Parathyroid adenoma (tissue), 2 donors: ENCODE measurements around the gene DPYSL3.

ENCODE experiments used
- H2AFZ ChIP-seq: fragments of 300-600 bp; sonication (generic); one replicate; pipeline ENCODE4 v1.7.0; 2017; ENCODE audit warnings: antibody characterized with exemption, mild to moderate bottlenecking
- H3K27ac ChIP-seq: fragments of 300-600 bp; sonication (generic); one replicate; pipeline ENCODE4 v1.7.0; 2017
- H3K27me3 ChIP-seq: fragments of 300-600 bp; sonication (generic); one replicate; pipeline ENCODE4 v1.7.0; 2017; ENCODE audit warnings: low read length; ENCODE audit not compliant: control insufficient read depth, insufficient read depth
- H3K36me3 ChIP-seq: fragments of 300-600 bp; sonication (generic); one replicate; pipeline ENCODE4 v1.7.0; 2017; ENCODE audit warnings: low read length; ENCODE audit not compliant: control insufficient read depth, insufficient read depth
- H3K4me1 ChIP-seq: fragments of 300-600 bp; sonication (generic); one replicate; pipeline ENCODE4 v1.7.0; 2017; ENCODE audit warnings: control low read depth
- H3K4me2 ChIP-seq: fragments of 300-600 bp; sonication (generic); one replicate; pipeline ENCODE4 v1.7.0; 2017; ENCODE audit warnings: low read length
- H3K4me3 ChIP-seq: fragments of 300-600 bp; sonication (generic); one replicate; pipeline ENCODE4 v1.7.0; 2017; ENCODE audit warnings: low read depth, low read length
- H3K79me2 ChIP-seq: fragments of 300-600 bp; sonication (generic); one replicate; pipeline ENCODE4 v1.7.0; 2017; ENCODE audit warnings: control low read depth
- H3K9ac ChIP-seq: fragments of 300-600 bp; sonication (generic); one replicate; pipeline ENCODE4 v1.7.0; 2017; ENCODE audit warnings: mild to moderate bottlenecking
- H3K9me3 ChIP-seq: fragments of 300-600 bp; sonication (generic); one replicate; pipeline ENCODE4 v1.7.0; 2017; ENCODE audit warnings: low read length; ENCODE audit not compliant: control insufficient read depth
- TF ChIP-seq, protein P1 (sequence below): fragments of 300-600 bp; sonication (generic); IDR thresholded peaks from one replicate; pipeline ENCODE4 v1.7.0; 2017; ENCODE audit warnings: antibody characterized with exemption, mild to moderate bottlenecking
- donor health status: primary hyperparathyroidism.

Gene DPYSL3

DNA sequence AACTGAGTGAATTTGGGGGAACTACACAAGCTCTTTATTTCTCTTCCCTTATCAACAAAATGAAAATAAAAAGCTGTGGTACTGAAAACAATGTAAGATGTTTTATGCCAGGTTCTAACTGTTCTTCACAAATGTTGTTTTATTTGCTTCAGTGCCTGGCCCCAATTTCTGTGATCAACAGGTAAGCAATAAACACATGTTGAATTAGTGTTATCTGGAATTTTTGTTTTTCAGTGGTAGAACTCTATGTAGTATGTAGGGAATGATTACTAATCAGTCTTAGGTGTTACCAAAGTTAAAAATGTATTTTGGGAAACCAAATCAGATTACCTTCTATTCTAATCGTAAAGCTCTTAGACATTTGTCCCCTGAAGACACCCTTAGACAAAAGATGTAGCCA is 7.5 kb upstream of the DPYSL3 start:
- H3K9me3 ChIP-seq: no peaks in the 10 kb centered on the region
- H3K4me3 ChIP-seq: no peak overlapping the region
- no peaks in the 10 kb centered on the region for H3K79me2 ChIP-seq
- H3K9ac ChIP-seq: no peak overlapping the region
- no peak overlapping the region for H2AFZ ChIP-seq
- H3K4me1 ChIP-seq: no peaks in the 10 kb centered on the region
- no peak overlapping the region for H3K27ac ChIP-seq
- H3K27me3 ChIP-seq: no peaks in the 10 kb centered on the region
- TF ChIP-seq, protein P1, sequence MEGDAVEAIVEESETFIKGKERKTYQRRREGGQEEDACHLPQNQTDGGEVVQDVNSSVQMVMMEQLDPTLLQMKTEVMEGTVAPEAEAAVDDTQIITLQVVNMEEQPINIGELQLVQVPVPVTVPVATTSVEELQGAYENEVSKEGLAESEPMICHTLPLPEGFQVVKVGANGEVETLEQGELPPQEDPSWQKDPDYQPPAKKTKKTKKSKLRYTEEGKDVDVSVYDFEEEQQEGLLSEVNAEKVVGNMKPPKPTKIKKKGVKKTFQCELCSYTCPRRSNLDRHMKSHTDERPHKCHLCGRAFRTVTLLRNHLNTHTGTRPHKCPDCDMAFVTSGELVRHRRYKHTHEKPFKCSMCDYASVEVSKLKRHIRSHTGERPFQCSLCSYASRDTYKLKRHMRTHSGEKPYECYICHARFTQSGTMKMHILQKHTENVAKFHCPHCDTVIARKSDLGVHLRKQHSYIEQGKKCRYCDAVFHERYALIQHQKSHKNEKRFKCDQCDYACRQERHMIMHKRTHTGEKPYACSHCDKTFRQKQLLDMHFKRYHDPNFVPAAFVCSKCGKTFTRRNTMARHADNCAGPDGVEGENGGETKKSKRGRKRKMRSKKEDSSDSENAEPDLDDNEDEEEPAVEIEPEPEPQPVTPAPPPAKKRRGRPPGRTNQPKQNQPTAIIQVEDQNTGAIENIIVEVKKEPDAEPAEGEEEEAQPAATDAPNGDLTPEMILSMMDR: no peak
- H3K36me3 ChIP-seq: no peaks in the 10 kb centered on the region
- H3K4me2 ChIP-seq: no peak overlapping the region

DNA sequence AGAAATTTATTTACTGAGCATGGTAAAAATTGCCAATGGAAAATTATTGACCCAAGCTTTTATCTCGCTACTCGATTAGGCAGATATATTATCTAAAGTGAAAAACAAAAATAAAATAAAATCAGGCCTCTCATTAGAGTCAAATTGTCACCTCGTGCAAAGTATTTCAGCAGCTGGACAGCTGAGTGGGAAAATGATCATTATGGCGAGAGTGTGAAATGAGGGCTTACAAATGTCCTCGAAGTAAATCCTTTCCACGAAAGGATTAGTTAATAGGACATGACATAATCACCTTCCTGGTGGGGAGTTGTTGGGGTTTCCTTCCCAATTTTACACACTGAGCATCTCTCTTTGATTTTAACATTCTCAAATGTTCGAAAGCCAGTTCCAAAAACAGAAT is 5.4 kb upstream of the DPYSL3 start:
- Histone ChIP-seq H2AFZ (no peak overlapping the region), H3K4me2 (no peak overlapping the region), H3K79me2 (no peaks in the 10 kb centered on the region), H3K9ac (no peak overlapping the region), H3K9me3 (no peaks in the 10 kb centered on the region), H3K36me3 (no peaks in the 10 kb centered on the region), H3K27ac (no peak overlapping the region), H3K4me3 (no peak overlapping the region), H3K4me1 (no peaks in the 10 kb centered on the region), H3K27me3 (no peaks in the 10 kb centered on the region)
- TF ChIP-seq, protein P1: no peak

DNA sequence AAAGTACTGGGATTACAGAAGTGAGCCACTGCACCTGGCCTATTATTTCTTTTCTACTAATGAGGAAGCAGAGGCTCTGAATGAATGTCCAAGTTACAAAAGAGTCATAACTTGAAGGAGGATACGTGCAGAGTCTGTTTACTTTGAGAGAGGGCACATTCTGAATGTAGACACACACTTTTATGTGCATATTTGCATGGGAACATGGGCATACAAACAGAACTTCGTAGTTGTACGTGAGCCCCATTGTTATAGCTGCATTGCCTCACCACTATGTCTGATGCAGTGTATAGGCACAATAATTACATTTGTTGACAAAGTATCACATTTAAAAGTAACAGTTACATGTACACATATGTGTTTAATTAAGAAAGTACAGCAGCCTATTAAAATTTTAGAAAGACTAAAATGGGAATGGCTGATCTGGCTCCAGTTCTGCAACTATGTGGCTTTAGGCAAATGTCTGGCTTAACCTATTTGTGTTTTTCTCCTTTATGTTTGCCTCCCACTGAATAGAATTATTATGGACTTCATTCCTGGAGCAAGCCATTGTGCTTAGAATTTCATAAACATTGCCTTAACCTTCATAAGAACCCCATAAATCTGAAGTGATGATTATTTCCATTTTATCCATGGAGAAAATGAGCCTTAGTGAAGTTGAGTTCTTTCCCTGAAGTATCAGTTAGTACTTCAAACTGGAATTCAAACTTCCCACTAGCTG is 3.0 kb upstream of the DPYSL3 start:
- TF ChIP-seq, protein P1: no peak
- no peak overlapping the region for H3K4me2 ChIP-seq
- H3K27ac ChIP-seq: no peak overlapping the region
- H3K4me3 ChIP-seq: no peak overlapping the region
- no peaks in the 10 kb centered on the region for H3K36me3 ChIP-seq
- H2AFZ ChIP-seq: no peak overlapping the region
- no peaks in the 10 kb centered on the region for H3K9me3 ChIP-seq
- H3K79me2 ChIP-seq: no peaks in the 10 kb centered on the region
- H3K9ac ChIP-seq: no peak overlapping the region
- H3K27me3 ChIP-seq: no peaks in the 10 kb centered on the region
- no peaks in the 10 kb centered on the region for H3K4me1 ChIP-seq

DNA sequence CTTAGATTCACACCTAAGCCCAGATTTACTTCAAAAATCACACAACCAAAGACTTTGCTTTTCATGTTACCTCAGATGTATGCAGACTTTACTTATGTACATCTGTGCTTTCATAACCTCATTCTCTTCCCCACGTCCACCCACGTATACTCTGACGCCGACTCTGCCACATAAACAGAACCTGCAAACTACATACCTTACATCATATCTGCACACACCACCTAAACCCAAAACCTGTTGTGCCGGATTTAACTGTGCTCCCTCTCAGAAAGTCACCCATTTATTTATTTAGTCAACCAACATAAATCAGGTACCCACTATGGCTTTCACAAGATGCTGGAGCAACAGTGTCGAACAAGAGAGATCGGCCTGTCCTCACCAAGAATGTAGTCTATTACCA is 1.0 kb upstream of the DPYSL3 start:
- no peaks in the 10 kb centered on the region for H3K27me3 ChIP-seq
- no peak overlapping the region for H3K4me2 ChIP-seq
- H3K9me3 ChIP-seq: no peaks in the 10 kb centered on the region
- no peak overlapping the region for H2AFZ ChIP-seq
- H3K79me2 ChIP-seq: no peaks in the 10 kb centered on the region
- no peaks in the 10 kb centered on the region for H3K4me1 ChIP-seq
- TF ChIP-seq, protein P1: no peak
- H3K9ac ChIP-seq: no peak overlapping the region
- H3K27ac ChIP-seq: no peak overlapping the region
- H3K4me3 ChIP-seq: no peak overlapping the region
- no peaks in the 10 kb centered on the region for H3K36me3 ChIP-seq
